Karpas-422 (cell line): Measurements from ENCODE around the gene PDE8A. TPM values are rescaled to one million over a fixed set of nuclear protein-coding genes. Genes with fewer than 3 reads are reported as not detected.

Source experiments
- DNase-seq: peaks from one replicate; pipeline ENCODE4 v3.0.0-alpha.2; 2015
- H2AFZ ChIP-seq: fragments of 200-600 bp; sonication (generic); 2 replicates; pipeline ENCODE4 v1.6.1; 2014; ENCODE audit warnings: antibody characterized with exemption, low read length, mixed read lengths
- H3K27ac ChIP-seq: fragments of 200-600 bp; sonication (generic); 2 replicates; pipeline ENCODE4 v1.5.1; 2014; ENCODE audit warnings: mild to moderate bottlenecking, low read length, moderate library complexity
- H3K27me3 ChIP-seq: fragments of 200-600 bp; sonication (generic); 2 replicates; pipeline ENCODE4 v1.6.1; 2014; ENCODE audit warnings: low read length, mixed read lengths
- H3K36me3 ChIP-seq: fragments of 200-600 bp; sonication (generic); 2 replicates; pipeline ENCODE4 v1.6.1; 2014; ENCODE audit warnings: low read length, mixed read lengths; ENCODE audit not compliant: insufficient read depth
- H3K4me1 ChIP-seq: fragments of 200-600 bp; sonication (generic); 2 replicates; pipeline ENCODE4 v1.6.1; 2014; ENCODE audit warnings: mild to moderate bottlenecking, low read length, mixed read lengths
- H3K4me2 ChIP-seq: fragments of 200-600 bp; sonication (generic); 2 replicates; pipeline ENCODE4 v1.6.1; 2014; ENCODE audit warnings: low read length, low read depth, mild to moderate bottlenecking; ENCODE audit not compliant: poor library complexity, severe bottlenecking
- H3K4me3 ChIP-seq: fragments of 200-600 bp; sonication (generic); 2 replicates; pipeline ENCODE4 v1.5.1; 2014; ENCODE audit warnings: mild to moderate bottlenecking, antibody characterized with exemption, low read length, mixed read lengths
- H3K79me2 ChIP-seq: fragments of 200-600 bp; sonication (generic); 2 replicates; pipeline ENCODE4 v1.6.1; 2014; ENCODE audit warnings: mild to moderate bottlenecking, low read length, mixed read lengths
- H3K9ac ChIP-seq: fragments of 200-600 bp; sonication (generic); 2 replicates; pipeline ENCODE4 v1.6.0; 2014; ENCODE audit warnings: low read length
- H3K9me2 ChIP-seq: fragments of 200-600 bp; sonication (generic), shearing (Covaris generic); replicated peaks from 2 replicates; pipeline ENCODE4 v1.6.0; 2014; ENCODE audit warnings: mild to moderate bottlenecking, low read length, moderate library complexity; ENCODE audit not compliant: insufficient read depth
- H3K9me3 ChIP-seq: fragments of 300-700, 200-600 bp; sonication (generic); 2 replicates; pipeline ENCODE4 v1.6.1; 2014; ENCODE audit warnings: low read length, mixed read lengths
- H4K20me1 ChIP-seq: fragments of 200-600 bp; sonication (generic); 2 replicates; pipeline ENCODE4 v1.6.1; 2014; ENCODE audit warnings: mild to moderate bottlenecking, antibody characterized with exemption, low read length, low read depth; ENCODE audit not compliant: insufficient read depth
- total RNA-seq: library from RNA; depleted of rRNA; stranded (reverse); fragments of >200 nt; shearing (Covaris generic); gene quantifications from 2 replicates; pipeline ENCODE4 v1.2.3, GENCODE V29; 2014; ENCODE audit warnings: low replicate concordance

PDE8A gene
- total RNA-seq, 1 experiment from 2014 or later, result 3.4 TPM

DNA sequence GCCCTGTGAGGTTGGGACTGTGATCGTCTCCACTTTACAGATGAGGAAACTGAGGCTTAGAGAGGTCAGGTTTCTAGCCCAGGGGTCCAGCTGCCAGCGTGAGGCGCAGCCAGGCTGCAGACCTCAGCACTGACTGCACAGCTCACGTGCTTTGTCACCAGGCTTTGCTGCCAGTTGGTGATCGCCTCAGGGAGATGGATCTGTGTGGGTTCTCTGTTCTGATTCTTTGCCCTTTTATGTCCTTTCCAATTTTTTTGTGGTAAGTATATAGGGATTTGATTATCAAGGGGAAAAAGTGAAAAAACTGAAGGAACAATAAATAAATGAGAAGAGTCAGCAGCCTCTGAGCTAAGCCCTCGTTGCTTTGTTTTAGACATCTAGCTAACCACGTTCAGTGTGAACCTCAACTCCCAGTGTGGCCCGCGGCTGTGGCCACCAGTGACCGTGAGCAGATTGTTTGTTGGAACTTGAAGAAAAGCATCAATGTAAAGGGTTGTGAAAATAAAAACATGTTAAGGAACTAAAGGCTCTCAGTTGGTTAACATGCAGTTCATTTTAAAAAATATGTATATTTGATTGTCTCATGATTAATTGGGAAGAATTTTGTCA is 117.6 kb downstream of the PDE8A start:
- H3K4me3 ChIP-seq, result no peak overlapping the region
- H3K4me2 ChIP-seq, result no peak overlapping the region

DNA sequence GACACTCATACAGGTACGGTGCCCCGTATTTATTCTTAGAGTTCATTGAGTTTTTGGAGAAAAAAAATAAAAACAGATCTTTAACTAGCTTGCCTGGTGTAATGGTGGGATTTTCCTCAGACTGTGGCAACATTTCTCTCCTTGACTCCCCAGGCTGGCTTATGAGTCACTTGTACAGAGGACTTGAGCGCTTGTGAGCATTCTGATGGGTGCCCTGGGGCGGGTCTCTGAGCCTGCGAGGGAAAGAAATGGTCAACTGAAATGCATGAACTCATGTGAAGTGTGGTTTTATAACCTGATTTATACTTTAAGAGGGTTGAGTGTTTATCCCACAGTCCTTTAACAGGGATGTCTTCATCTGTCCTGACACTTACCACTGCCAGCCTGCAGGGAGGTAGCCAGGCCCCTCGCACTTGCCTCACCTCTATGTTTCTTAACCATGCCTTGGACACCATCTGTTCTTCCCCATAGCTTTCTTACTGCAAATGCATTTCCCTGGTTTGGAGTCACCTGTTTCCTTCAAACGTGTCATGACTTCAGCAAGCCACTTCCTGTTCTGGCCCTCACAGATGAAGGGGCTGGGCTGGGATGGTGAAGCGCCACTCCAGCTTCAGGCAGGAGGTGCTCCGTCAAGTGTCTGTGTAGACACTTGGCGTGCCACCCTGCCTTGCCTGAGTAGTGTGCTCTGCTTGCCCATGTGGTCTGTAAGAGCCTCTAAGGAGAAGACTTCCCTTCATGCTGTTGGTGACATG is 118.7 kb downstream of the PDE8A start:
- H3K9me2 ChIP-seq, result no peaks in the 10 kb centered on the region
- DNase-seq, result no peak

More for the DNA sequence above, 117.6 kb downstream of the PDE8A start:
- H3K36me3 ChIP-seq, result no peaks in the 10 kb centered on the region
- no peaks in the 10 kb centered on the region for H3K79me2 ChIP-seq
- no peaks in the 10 kb centered on the region for H3K9me3 ChIP-seq
- H3K4me1 ChIP-seq, result no peaks in the 10 kb centered on the region
- H3K27me3 ChIP-seq, result no peaks in the 10 kb centered on the region
- no peak overlapping the region for H3K9ac ChIP-seq
- DNase-seq, result no peak
- no peaks in the 10 kb centered on the region for H3K9me2 ChIP-seq
- no peak overlapping the region for H2AFZ ChIP-seq
- H3K27ac ChIP-seq, result no peak overlapping the region
- H4K20me1 ChIP-seq, result no peaks in the 10 kb centered on the region

DNA sequence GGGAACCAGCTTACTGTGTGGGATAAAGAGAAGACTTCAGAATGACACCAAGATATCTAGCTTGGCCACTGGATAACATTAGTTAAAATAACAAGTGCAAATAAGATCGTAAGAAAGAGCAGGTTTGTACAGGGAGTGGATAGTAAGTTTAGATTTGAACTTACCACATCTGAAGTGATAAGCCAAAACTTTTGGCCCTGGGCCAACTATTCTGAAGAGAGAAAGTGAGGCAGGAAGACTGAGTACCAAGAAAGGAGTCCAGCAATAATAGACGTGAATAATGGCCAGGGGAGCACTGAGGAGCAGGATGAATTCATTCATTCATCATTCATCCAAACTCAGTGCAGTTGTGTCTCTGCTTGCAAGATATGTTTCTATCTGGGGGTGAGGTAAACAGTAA is 122.9 kb downstream of the PDE8A start:
- no peak for DNase-seq
- no peaks in the 10 kb centered on the region for H3K36me3 ChIP-seq
- no peak overlapping the region for H3K9ac ChIP-seq
- H2AFZ ChIP-seq, result no peak overlapping the region
- H3K79me2 ChIP-seq, result no peaks in the 10 kb centered on the region
- H3K4me2 ChIP-seq, result no peak overlapping the region
- no peaks in the 10 kb centered on the region for H3K9me3 ChIP-seq
- no peak overlapping the region for H3K27ac ChIP-seq
- no peaks in the 10 kb centered on the region for H3K27me3 ChIP-seq
- H4K20me1 ChIP-seq, result no peaks in the 10 kb centered on the region
- no peaks in the 10 kb centered on the region for H3K4me1 ChIP-seq
- H3K9me2 ChIP-seq, result no peaks in the 10 kb centered on the region
- H3K4me3 ChIP-seq, result no peak overlapping the region

More for the DNA sequence above, 118.7 kb downstream of the PDE8A start:
- Histone ChIP-seq H3K27me3 (no peaks in the 10 kb centered on the region), H4K20me1 (no peaks in the 10 kb centered on the region), H3K9ac (no peak overlapping the region), H3K9me3 (no peaks in the 10 kb centered on the region), H3K4me3 (no peak overlapping the region), H3K4me1 (no peaks in the 10 kb centered on the region), H3K79me2 (no peaks in the 10 kb centered on the region), H2AFZ (no peak overlapping the region), H3K4me2 (no peak overlapping the region), H3K36me3 (no peaks in the 10 kb centered on the region), H3K27ac (no peak overlapping the region)

DNA sequence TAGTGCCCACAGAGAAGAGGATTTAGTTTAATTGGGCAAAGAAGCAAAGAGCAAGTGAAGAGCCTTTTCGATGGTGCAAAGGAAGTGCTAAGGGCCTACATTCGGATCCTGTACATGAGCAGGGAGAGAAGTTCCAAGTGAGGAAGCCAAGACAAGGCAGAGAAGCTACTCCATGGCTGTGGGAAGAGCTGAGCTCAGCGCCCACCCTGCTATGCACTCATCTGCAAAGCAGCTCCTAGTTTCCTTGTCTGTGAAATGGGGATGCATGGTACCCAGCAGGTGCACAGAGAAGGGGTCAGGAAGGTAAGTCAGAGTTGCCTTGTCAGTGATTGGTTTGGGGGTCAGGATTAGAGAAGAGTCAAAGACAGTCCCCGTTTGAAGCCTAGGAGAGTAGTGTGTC is 126.5 kb downstream of the PDE8A start:
- H3K9ac ChIP-seq, result no peak overlapping the region
- H2AFZ ChIP-seq, result no peak overlapping the region
- no peaks in the 10 kb centered on the region for H4K20me1 ChIP-seq
- no peaks in the 10 kb centered on the region for H3K36me3 ChIP-seq
- no peaks in the 10 kb centered on the region for H3K27me3 ChIP-seq
- H3K4me3 ChIP-seq, result no peak overlapping the region
- H3K79me2 ChIP-seq, result no peaks in the 10 kb centered on the region
- H3K9me3 ChIP-seq, result no peaks in the 10 kb centered on the region
- no peak overlapping the region for H3K27ac ChIP-seq
- H3K4me1 ChIP-seq, result no peaks in the 10 kb centered on the region
- H3K9me2 ChIP-seq, result no peaks in the 10 kb centered on the region
- DNase-seq, result no peak
- no peak overlapping the region for H3K4me2 ChIP-seq

DNA sequence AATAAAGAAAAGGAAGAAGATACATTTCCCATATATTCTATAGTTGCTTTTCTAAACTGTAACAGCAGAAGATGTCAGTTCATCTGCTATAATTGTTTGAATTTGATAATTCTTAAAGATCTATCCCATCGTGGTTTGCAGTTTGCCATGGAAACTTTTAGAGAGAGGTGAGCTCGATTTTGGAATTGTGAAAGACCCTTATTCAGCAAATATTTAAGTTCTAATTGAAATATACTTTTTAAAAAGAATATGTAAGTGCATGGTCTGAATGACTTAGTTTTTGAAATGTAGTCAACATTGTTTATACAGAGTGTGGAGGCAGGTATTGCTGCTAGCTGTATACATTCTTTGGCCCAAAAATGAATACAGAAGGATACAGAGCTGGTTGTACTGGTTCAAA is 127.7 kb downstream of the PDE8A start:
- Histone ChIP-seq H2AFZ (no peak overlapping the region), H3K27ac (no peak overlapping the region), H3K9me2 (no peaks in the 10 kb centered on the region), H3K4me3 (no peak overlapping the region), H3K36me3 (no peaks in the 10 kb centered on the region), H3K4me2 (no peak overlapping the region), H3K9ac (no peak overlapping the region), H4K20me1 (no peaks in the 10 kb centered on the region), H3K4me1 (no peaks in the 10 kb centered on the region), H3K27me3 (no peaks in the 10 kb centered on the region), H3K79me2 (no peaks in the 10 kb centered on the region), H3K9me3 (no peaks in the 10 kb centered on the region)
- no peak for DNase-seq

DNA sequence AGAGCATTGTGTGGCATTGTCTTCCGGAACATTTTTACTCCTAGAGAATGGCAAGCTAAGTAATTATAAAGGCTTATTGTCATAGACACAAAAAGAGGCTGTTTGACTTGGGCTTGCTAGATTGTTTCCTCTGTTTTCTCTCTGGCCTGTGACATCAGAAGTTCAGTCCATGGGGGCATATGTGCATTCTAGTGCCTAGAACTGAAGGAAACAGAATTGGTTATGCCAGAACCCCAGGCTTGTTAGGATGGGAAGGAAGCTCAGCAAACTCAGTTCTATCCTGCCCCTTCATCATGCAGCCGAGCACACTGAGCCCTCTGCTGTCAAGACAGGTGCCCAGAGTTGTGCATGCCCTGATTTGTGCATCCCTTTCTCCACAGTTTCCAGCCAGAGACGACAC is 131.3 kb downstream of the PDE8A start:
- H3K9me3 ChIP-seq, result no peaks in the 10 kb centered on the region

DNA sequence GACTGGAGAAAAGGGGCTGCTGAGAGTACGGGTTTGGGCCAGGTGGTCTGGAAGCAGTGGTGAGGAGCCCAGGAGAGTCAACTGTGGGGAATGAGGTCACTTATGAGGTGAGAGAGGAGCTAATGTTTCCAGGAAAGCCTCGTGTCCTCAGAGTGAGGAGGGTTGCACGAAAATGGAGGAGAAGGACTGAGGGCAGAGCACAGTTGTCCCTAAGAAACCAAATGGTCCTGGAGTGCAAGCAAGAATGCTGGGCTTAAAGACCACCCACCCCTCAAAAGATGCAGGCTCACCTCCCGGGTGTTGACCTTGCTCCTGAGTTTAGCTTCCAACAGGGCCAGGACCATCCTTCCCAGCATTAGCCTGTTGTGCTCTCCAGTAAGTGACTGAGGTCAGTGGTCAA is 133.2 kb downstream of the PDE8A start:
- no peak for DNase-seq
- no peaks in the 10 kb centered on the region for H3K27me3 ChIP-seq
- no peaks in the 10 kb centered on the region for H3K79me2 ChIP-seq
- no peaks in the 10 kb centered on the region for H3K9me3 ChIP-seq
- H3K4me2 ChIP-seq, result no peak overlapping the region
- no peaks in the 10 kb centered on the region for H3K9me2 ChIP-seq
- no peaks in the 10 kb centered on the region for H3K4me1 ChIP-seq
- no peaks in the 10 kb centered on the region for H3K36me3 ChIP-seq
- no peak overlapping the region for H2AFZ ChIP-seq
- no peak overlapping the region for H3K9ac ChIP-seq
- H4K20me1 ChIP-seq, result no peaks in the 10 kb centered on the region
- no peak overlapping the region for H3K4me3 ChIP-seq
- H3K27ac ChIP-seq, result no peak overlapping the region

More for the DNA sequence above, 131.3 kb downstream of the PDE8A start:
- H3K9me2 ChIP-seq, result no peaks in the 10 kb centered on the region
- no peak overlapping the region for H3K4me2 ChIP-seq
- no peak for DNase-seq
- H3K27ac ChIP-seq, result no peak overlapping the region
- no peaks in the 10 kb centered on the region for H4K20me1 ChIP-seq
- H3K9ac ChIP-seq, result no peak overlapping the region
- H3K27me3 ChIP-seq, result no peaks in the 10 kb centered on the region
- no peaks in the 10 kb centered on the region for H3K36me3 ChIP-seq
- H2AFZ ChIP-seq, result no peak overlapping the region
- H3K4me3 ChIP-seq, result no peak overlapping the region
- no peaks in the 10 kb centered on the region for H3K4me1 ChIP-seq
- no peaks in the 10 kb centered on the region for H3K79me2 ChIP-seq

DNA sequence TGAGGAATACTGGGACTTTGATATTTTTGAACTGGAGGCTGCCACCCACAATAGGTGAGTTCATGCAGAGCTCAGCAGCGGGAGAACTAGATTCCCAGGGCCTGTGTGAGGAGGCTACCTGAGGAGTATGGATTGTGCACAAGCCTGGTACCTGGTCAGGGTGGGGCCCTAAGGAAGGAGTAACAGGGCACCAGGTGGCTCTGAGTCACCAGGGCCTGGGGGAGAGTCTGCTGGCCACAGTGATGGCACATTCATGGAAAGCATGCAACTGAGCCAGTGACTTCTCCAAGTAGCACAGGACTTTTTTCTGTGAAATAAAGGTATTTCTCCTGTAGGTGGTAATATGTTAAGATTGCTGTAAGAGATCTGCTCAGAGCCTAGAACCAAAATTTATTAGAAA is 134.4 kb downstream of the PDE8A start:
- no peak overlapping the region for H3K9ac ChIP-seq
- no peak overlapping the region for H2AFZ ChIP-seq
- no peak overlapping the region for H3K4me3 ChIP-seq
- no peak for DNase-seq
- H3K27ac ChIP-seq, result no peak overlapping the region
- H3K9me2 ChIP-seq, result no peaks in the 10 kb centered on the region
- no peaks in the 10 kb centered on the region for H3K79me2 ChIP-seq
- H4K20me1 ChIP-seq, result no peaks in the 10 kb centered on the region
- H3K36me3 ChIP-seq, result no peaks in the 10 kb centered on the region
- no peaks in the 10 kb centered on the region for H3K9me3 ChIP-seq
- no peaks in the 10 kb centered on the region for H3K27me3 ChIP-seq
- H3K4me1 ChIP-seq, result no peaks in the 10 kb centered on the region
- no peak overlapping the region for H3K4me2 ChIP-seq
